Mucosa of descending colon (tissue), 3 donors: ENCODE results near the gene CRYBB1. TPM values are rescaled to one million over a fixed set of nuclear protein-coding genes. Genes with fewer than 3 reads are reported as not detected.

Experiments
- ATAC-seq: fragments of 200-7000 bp; cut with Tn5 transposase; one replicate; pipeline ENCODE4 v1.9.1; 2020; ENCODE audit warnings: mild to moderate bottlenecking, moderate library complexity
- DNase-seq, 3 donors: peaks; one replicate each; pipeline ENCODE4 v3.0.0-alpha.2; 2020
- H3K36me3 ChIP-seq: fragments of 200-600 bp; one replicate; pipeline ENCODE4 v1.8.0; 2021; ENCODE audit warnings: low read depth, mild to moderate bottlenecking
- H3K4me1 ChIP-seq: fragments of 200-600 bp; one replicate; pipeline ENCODE4 v1.8.0; 2021; ENCODE audit warnings: low read depth, mild to moderate bottlenecking
- H3K4me3 ChIP-seq: fragments of 200-600 bp; one replicate; pipeline ENCODE4 v1.8.0; 2021; ENCODE audit warnings: mild to moderate bottlenecking
- H3K9me3 ChIP-seq: fragments of 200-600 bp; one replicate; pipeline ENCODE4 v1.8.0; 2021; ENCODE audit warnings: mild to moderate bottlenecking
- CTCF ChIP-seq: fragments of 200-600 bp; IDR thresholded peaks from one replicate; pipeline ENCODE4 v1.8.0; 2022; ENCODE audit warnings: antibody characterized with exemption, mild to moderate bottlenecking
- intact Hi-C, 2 donors: fragments of 100-400 bp; cut with DNase I in 1 of 2; cut with micrococcal nuclease in 1 of 2; formaldehyde crosslinking; loops; one replicate each; pipeline versions ENCODE4 v1.11.0 to v1.11.1; 2022; cut with DNase I, micrococcal nuclease
- total RNA-seq, 3 donors: library from RNA; stranded (reverse); fragmentation: NEBNext Ultra II Directional in 2 of 3; extraction: Animal tissue kit (Norgen Biotek cat#: 25700) in 2 of 3; gene quantifications; one replicate each; pipeline versions ENCODE4 v1.2.1 to v1.2.4, GENCODE V29; 2021 to 2023
- donor health status: DM: no; HTN: no; CAD: no; lungs with moderate emphysema.
- donor health status: DM: no; HTN: no; CAD: no.
- donor health status: DM: no; HTN: yes; CAD: no.

The CRYBB1 gene
- total RNA-seq, 3 donors from 2014 or later = 1.0 TPM; not detected in 2

- Histone ChIP-seq H3K9me3 (no peaks in the 10 kb centered on the region), H3K4me1 (peaks cover 20% of the 10 kb centered on the region), H3K4me3 (peak within 1 kb of the TSS; percentile 81), H3K36me3 (no peaks in the 10 kb centered on the region)
- intact Hi-C loops = no loop called here
- ATAC-seq = peak; percentile 96
- no peak for TF ChIP-seq CTCF
- peak; percentile 84 to 89 (median 88) for DNase-seq
Observed at GRCh38 chr22:26589845-26590736, 27.7 kb downstream of the CRYBB1 start, which contains the start of gene TPST2. TSS of gene TPST2 (minus strand) at chr22:26590132. CDS start at chr22:26541630, 48,502 bp downstream.

- Histone ChIP-seq H3K4me1 (peaks cover 20% of the 10 kb centered on the region), H3K36me3 (no peaks in the 10 kb centered on the region), H3K9me3 (no peaks in the 10 kb centered on the region), H3K4me3 (peak overlapping the region; percentile 81)
- peak; percentile 49 to 70 (median 62) for DNase-seq
- intact Hi-C loops = no loop called here
- no peak for TF ChIP-seq CTCF
- ATAC-seq = peak; percentile 58
Observed at GRCh38 chr22:26589367-26589844, 28.4 kb downstream of the CRYBB1 start.

GRCh38 chr22:26588729-26589366, 29.0 kb downstream of the CRYBB1 start:
- TF ChIP-seq CTCF = no peak
- Histone ChIP-seq H3K36me3 (no peaks in the 10 kb centered on the region), H3K4me3 (peak overlapping the region; percentile 81), H3K4me1 (peaks cover 20% of the 10 kb centered on the region), H3K9me3 (no peaks in the 10 kb centered on the region)
- no peak for DNase-seq
- ATAC-seq = no peak
- intact Hi-C loops = no loop called here

GRCh38 chr22:26587991-26588613, 29.7 kb downstream of the CRYBB1 start:
- no peaks in the 10 kb centered on the region for H3K9me3 ChIP-seq
- intact Hi-C loops = no loop called here
- TF ChIP-seq CTCF = no peak
- peaks cover 20% of the 10 kb centered on the region for H3K4me1 ChIP-seq
- DNase-seq (no peak), ATAC-seq (no peak)
- H3K4me3 ChIP-seq = no peak overlapping the region
- H3K36me3 ChIP-seq = no peaks in the 10 kb centered on the region

GRCh38 chr22:26586556-26587325, 31.1 kb downstream of the CRYBB1 start:
- DNase-seq = peak in 2 of 3 donors; percentile 35 to 41
- no peak overlapping the region for H3K4me3 ChIP-seq

More at GRCh38 chr22:26586556-26587325, 31.1 kb downstream of the CRYBB1 start:
- H3K9me3 ChIP-seq = no peaks in the 10 kb centered on the region
- peaks cover 16% of the 10 kb centered on the region for H3K4me1 ChIP-seq
- H3K36me3 ChIP-seq = no peaks in the 10 kb centered on the region
- TF ChIP-seq CTCF = no peak
- intact Hi-C loops = no loop called here
- ATAC-seq = peak; percentile 4
